DND-41 (cell line): Measurements from ENCODE around the gene TECPR2.
"Not testable (repeated sequence)": the region's sequence is repeated elsewhere in the genome, so short reads cannot be mapped to it uniquely, and the experiment has no call there.

Source experiments
- ATAC-seq: fragments of 200-7000 bp; cut with Tn5 transposase; 3 replicates; pipeline ENCODE4 v1.9.1; 2021; ENCODE audit warnings: low read depth; ENCODE audit not compliant: insufficient read depth
- DNase-seq: peaks from one replicate; pipeline ENCODE4 v3.0.0-alpha.2; 2020
- H2AFZ ChIP-seq: 2 replicates; pipeline ENCODE4 v1.6.0; 2012; ENCODE audit warnings: low read depth, low read length
- H3K27ac ChIP-seq: 2 replicates; pipeline ENCODE4 v1.5.1; 2012; ENCODE audit warnings: low read length, inconsistent platforms
- H3K27me3 ChIP-seq: fragments of 200-600 bp; sonication (generic); 2 replicates; pipeline ENCODE4 v1.6.0; 2012; ENCODE audit warnings: low read length, mild to moderate bottlenecking, inconsistent platforms; ENCODE audit not compliant: insufficient read depth, poor library complexity
- H3K36me3 ChIP-seq: 2 replicates; pipeline ENCODE4 v1.5.1; 2012; ENCODE audit warnings: low read length, inconsistent platforms; ENCODE audit not compliant: insufficient read depth
- H3K4me1 ChIP-seq: 2 replicates; pipeline ENCODE4 v1.5.1; 2012; ENCODE audit warnings: mild to moderate bottlenecking, low read length; ENCODE audit not compliant: insufficient read depth
- H3K4me2 ChIP-seq: 2 replicates; pipeline ENCODE4 v1.6.0; 2012; ENCODE audit warnings: mild to moderate bottlenecking, moderate library complexity, low read length, inconsistent platforms; ENCODE audit not compliant: insufficient read depth
- H3K4me3 ChIP-seq, 2 experiments: fragments of 200-600 bp in 1 of 2; shearing (Covaris generic) in 1 of 2; 2 replicates each; pipeline ENCODE4 v1.5.1; 2012 to 2016; ENCODE audit warnings: inconsistent platforms in 2 of 2, low read length in 2 of 2, mild to moderate bottlenecking in 2 of 2, low read depth in 1 of 2, moderate library complexity in 1 of 2
- H3K79me2 ChIP-seq: 2 replicates; pipeline ENCODE4 v1.6.0; 2012; ENCODE audit warnings: low read length, inconsistent platforms; ENCODE audit not compliant: insufficient read depth
- H3K9ac ChIP-seq: 2 replicates; pipeline ENCODE4 v1.6.0; 2012; ENCODE audit warnings: low read depth, mild to moderate bottlenecking, inconsistent platforms, low read length, moderate library complexity
- H3K9me3 ChIP-seq: 2 replicates; pipeline ENCODE4 v1.5.1; 2012; ENCODE audit warnings: low read length, moderate library complexity, mild to moderate bottlenecking, inconsistent platforms; ENCODE audit not compliant: insufficient read depth, severe bottlenecking
- H4K20me1 ChIP-seq: 2 replicates; pipeline ENCODE4 v1.6.0; 2012; ENCODE audit warnings: low read length; ENCODE audit not compliant: insufficient read depth
- CTCF ChIP-seq: IDR thresholded peaks from 2 replicates; pipeline ENCODE4 v1.5.1; 2012; ENCODE audit warnings: borderline replicate concordance, low read length, moderate library complexity, mild to moderate bottlenecking; ENCODE audit not compliant: poor library complexity, severe bottlenecking; ENCODE audit errors: extremely low read depth
- EZH2 ChIP-seq: IDR thresholded peaks from 3 replicates; pipeline ENCODE4 v1.6.1; 2012; ENCODE audit warnings: borderline replicate concordance, low read depth, mild to moderate bottlenecking, moderate library complexity, low read length, inconsistent platforms; ENCODE audit not compliant: severe bottlenecking

Gene TECPR2

DNA sequence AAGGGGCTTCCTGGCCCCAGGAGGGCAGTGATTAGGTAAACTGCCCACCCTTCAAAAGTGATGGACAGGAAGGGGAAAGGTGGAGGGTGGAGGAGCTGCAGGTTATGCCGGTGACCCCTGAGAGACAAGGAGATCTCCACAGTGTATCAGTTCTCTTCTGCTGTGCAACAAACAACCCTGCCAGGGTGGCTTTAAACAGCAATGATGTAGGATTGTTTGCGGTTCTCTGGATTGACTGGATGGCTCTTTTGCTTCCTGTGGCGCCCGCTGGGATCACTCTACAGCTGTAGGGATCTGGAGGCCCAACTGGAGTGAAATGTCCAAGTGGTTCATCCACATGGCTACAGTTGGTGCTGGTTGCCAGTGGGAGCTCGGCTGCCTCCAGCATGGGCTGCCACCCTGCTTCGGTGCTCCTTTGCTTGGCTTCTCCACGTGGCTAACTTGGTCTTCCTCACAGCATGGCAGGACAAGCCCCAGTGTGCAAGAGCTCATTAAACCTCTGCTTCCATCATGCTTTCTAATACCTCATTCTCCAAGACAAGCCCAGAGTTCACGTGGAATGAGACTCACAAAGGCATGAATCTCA lies 155.4 kb downstream of the TECPR2 start:
- DNase-seq (no peak), ATAC-seq (no peak)
- Histone ChIP-seq H3K27ac (no peak overlapping the region), H3K9ac (no peak overlapping the region), H3K9me3 (no peaks in the 10 kb centered on the region), H3K4me1 (peaks cover 13% of the 10 kb centered on the region), H3K4me3 (no peak overlapping the region), H3K4me2 (no peak overlapping the region), H3K79me2 (no peaks in the 10 kb centered on the region), H3K36me3 (no peaks in the 10 kb centered on the region), H2AFZ (no peak overlapping the region; the same call in 1 of the 2 replicates), H4K20me1 (no peaks in the 10 kb centered on the region), H3K27me3 (peaks cover 3% of the 10 kb centered on the region)
- TF ChIP-seq EZH2 (no peak), CTCF (no peak)

DNA sequence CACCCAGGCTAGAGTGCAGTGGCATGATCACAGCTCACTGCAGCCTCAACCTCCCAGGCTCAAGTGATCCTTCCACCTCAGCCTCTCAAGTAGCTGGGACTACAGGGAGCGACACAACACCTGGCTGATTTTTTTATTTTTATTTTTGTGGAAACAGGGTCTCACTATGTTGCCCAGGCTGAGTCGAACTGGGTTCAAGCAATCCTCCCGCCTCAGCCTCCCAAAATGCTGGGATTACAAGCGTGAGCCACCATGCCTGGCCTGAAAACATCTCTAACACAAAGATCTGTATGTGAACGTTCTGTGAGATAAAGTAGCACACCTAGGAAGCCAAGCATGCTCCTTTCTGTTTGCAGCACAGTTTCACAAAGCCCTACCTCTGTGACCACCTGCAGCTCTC lies 157.0 kb downstream of the TECPR2 start:
- H2AFZ ChIP-seq, H3K4me2 ChIP-seq, H3K27me3 ChIP-seq, H3K4me3 ChIP-seq, H3K9ac ChIP-seq, DNase-seq, H3K36me3 ChIP-seq, H3K27ac ChIP-seq, H3K9me3 ChIP-seq, H4K20me1 ChIP-seq, H3K79me2 ChIP-seq, ATAC-seq: not testable (repeated sequence)
- peaks cover 26% of the 10 kb centered on the region for H3K4me1 ChIP-seq

- H4K20me1 ChIP-seq = no peaks in the 10 kb centered on the region
- H3K9ac ChIP-seq = no peak overlapping the region
- no peaks in the 10 kb centered on the region for H3K79me2 ChIP-seq
- H2AFZ ChIP-seq = no peak overlapping the region
- no peaks in the 10 kb centered on the region for H3K36me3 ChIP-seq
- no peak overlapping the region for H3K4me2 ChIP-seq
- no peak overlapping the region for H3K27ac ChIP-seq
- DNase-seq (no peak), ATAC-seq (no peak)
- TF ChIP-seq CTCF (no peak), EZH2 (no peak)
- H3K27me3 ChIP-seq = no peaks in the 10 kb centered on the region
- H3K4me1 ChIP-seq = peaks cover 27% of the 10 kb centered on the region
- no peaks in the 10 kb centered on the region for H3K9me3 ChIP-seq
- H3K4me3 ChIP-seq = no peak overlapping the region
Observed at GRCh38 chr14:102523200-102523568, 160.4 kb downstream of the TECPR2 start.

DNA sequence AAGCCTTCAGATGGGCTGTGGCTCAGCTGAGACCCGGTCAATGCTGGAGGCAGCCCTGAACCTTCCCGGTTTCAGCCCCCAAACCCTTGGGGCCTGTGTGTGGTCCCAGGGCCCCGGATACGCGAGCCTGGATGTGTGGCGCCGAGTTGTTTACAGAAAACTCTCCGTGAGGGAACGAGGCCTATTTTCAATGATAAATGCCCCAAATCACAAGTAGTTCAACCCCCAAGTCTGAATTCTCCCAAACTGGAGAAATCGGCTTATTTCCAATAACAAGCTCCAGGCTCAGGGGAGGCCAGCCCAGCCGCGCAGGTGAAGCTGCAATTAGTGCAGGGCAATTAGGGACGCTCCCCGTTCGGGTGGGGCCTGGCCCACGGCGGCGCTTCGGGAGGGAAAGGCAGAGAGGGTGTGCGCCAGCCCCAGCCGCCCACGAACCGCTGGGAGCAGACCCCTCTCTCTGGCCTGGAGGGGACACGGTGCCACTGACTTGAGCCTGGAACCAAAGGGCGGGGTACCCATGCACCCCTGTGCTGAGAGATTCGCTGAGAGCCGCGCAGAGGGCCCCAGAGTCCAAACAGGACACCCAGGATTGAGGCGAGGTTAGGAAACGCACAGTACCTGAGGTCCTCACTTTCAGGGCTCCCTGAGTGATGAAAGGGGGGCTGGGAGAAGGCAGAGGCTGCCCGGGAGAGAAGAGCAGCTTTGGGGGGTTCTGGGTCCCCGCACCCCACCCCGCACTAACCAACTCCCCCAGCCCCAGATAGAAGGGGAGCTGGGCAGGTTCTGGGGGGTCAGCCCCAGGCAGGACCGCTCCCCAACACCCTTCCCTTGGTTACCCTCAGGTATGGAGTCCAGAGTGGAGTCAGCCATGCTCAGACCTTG lies 161.1 kb downstream of the TECPR2 start:
- H4K20me1 ChIP-seq = no peaks in the 10 kb centered on the region
- H3K27ac ChIP-seq = 0 out of 2 replicates have a peak overlapping the region, but pooled peaks have one; percentile 12
- ATAC-seq (no peak), DNase-seq (no peak)
- peak overlapping the region; percentile 90 for H3K4me2 ChIP-seq
- H3K4me1 ChIP-seq = peaks cover 27% of the 10 kb centered on the region
- H3K36me3 ChIP-seq = no peaks in the 10 kb centered on the region
- peak overlapping the region; percentile 54 for H3K9ac ChIP-seq
- peak overlapping the region; percentile 69 for H2AFZ ChIP-seq
- no peaks in the 10 kb centered on the region for H3K9me3 ChIP-seq
- TF ChIP-seq CTCF (no peak), EZH2 (no peak)
- H3K27me3 ChIP-seq = no peaks in the 10 kb centered on the region
- H3K79me2 ChIP-seq = no peaks in the 10 kb centered on the region
- H3K4me3 ChIP-seq = peak overlapping the region in 1 of 2 experiments; percentile 63; a peak in 3 of 4 replicates
